T-helper 2 cell treated with Interferon-gamma antibody and Interleukin-4, amounts not matched to agents 100 ng/mL and 5 ng/mL, for 36 hours (primary cell): ENCODE data around the gene PNPLA6. TPM values are rescaled to one million over a fixed set of nuclear protein-coding genes. Genes with fewer than 3 reads are reported as not detected.
"Not testable (repeated sequence)": the region's sequence is repeated elsewhere in the genome, so short reads cannot be mapped to it uniquely, and the experiment has no call there.

Experiments
- intact Hi-C: fragments of 100-400 bp; cut with micrococcal nuclease; formaldehyde crosslinking; loops from one replicate; pipeline ENCODE4 v1.15.1; 2023
- total RNA-seq: library from RNA; stranded (reverse); gene quantifications from 2 replicates; pipeline ENCODE4 v1.2.3, GENCODE V29; 2022

The PNPLA6 gene
- total RNA-seq, 1 donor from 2014 or later, result 116 TPM

GRCh38 chr19:7550987-7551761 lies 15.7 kb downstream of the PNPLA6 start:
- intact Hi-C loops, result no loop called here

DNA sequence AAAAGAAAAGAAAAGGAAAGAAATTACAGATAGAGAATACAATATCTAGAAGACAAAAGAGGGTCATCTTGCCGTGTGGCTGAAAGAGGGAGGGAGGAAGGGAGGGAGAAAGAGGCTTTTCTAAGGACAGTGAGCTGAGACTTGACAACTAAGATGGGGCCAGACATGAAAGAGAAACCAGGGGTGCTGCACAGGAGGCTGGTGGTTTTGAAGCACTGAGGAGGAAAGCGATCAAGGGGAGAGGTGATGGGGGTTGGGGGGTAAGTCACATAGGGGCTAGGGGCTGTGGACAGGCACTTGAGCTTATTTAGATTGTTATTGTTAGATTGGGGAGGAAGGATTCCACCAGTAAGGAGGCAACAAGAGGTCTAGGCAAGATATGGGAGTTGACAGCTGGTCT lies 17.3 kb downstream of the PNPLA6 start:
- intact Hi-C loops, result no loop called here

DNA sequence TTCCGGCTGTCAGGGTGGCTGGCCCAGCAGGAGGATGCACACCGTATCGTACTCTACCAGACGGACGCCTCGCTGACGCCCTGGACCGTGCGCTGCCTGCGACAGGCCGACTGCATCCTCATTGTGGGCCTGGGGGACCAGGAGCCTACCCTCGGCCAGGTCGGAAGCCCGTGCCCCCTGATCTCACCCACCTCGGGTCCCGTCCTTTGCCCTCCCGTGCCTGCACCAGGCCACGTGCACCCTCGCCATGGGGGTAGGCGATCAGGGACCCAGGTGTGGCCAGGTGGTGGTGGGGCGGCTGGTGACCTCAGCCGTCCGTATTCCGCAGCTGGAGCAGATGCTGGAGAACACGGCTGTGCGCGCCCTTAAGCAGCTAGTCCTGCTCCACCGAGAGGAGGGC lies 19.0 kb downstream of the PNPLA6 start:
- intact Hi-C loops, result no loop called here

DNA sequence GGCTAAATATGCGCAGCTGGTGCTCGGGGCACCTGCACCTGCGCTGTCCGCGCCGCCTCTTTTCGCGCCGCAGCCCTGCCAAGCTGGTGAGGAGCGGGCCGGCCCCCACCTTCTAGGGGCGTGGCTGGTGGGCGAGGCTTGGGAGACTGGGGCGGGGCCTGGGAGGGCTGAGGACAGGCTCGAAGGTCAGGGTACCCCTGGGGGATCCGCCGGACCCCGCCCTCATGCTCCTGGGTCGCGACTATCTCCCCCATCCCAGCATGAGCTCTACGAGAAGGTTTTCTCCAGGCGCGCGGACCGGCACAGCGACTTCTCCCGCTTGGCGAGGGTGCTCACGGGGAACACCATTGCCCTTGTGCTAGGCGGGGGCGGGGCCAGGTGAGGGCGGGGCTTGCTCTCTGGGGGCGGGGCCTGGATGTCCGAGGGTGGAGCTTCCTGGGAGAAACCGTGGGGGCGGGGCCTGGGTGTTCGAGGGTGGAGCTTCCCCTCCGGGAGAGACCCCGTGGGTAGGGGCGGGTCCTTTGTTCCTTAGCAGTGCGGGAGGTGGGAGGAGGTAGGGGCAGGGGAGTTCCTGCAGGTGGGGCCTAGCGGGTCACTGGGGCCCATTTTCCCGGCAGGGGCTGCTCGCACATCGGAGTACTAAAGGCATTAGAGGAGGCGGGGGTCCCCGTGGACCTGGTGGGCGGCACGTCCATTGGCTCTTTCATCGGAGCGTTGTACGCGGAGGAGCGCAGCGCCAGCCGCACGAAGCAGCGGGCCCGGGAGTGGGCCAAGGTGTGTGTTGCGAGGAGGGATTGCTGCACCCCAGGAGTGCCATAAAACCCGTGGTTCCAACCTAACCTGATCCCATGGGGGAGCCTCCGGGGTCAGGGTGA lies 19.7 kb downstream of the PNPLA6 start:
- intact Hi-C loops, result no loop called here

- intact Hi-C loops, result no loop called here
These were observed 21.3 kb downstream of the PNPLA6 start for GRCh38 chr19:7556696-7557315.

GRCh38 chr19:7558667-7559066 lies 23.1 kb downstream of the PNPLA6 start:
- intact Hi-C loops, result no loop called here

DNA sequence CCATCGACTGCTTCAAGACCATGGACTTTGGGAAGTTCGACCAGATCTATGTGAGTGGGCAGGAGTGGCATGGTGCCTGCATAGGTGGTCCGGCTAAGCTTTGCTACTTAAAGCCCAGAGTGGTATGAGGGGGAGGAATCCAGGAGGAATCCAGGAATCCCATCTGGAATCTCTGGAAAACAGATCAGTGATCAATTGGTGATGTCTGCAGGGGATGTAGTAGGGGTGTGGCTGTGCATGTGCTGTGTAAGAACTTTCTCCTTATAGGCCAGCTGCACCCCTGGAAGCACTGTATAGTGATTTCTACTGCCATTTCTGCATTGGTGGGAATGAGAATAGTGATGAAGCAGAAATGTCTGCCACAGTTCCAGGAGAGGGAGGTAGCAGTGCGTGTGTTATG lies 23.6 kb downstream of the PNPLA6 start:
- intact Hi-C loops, result no loop called here

DNA sequence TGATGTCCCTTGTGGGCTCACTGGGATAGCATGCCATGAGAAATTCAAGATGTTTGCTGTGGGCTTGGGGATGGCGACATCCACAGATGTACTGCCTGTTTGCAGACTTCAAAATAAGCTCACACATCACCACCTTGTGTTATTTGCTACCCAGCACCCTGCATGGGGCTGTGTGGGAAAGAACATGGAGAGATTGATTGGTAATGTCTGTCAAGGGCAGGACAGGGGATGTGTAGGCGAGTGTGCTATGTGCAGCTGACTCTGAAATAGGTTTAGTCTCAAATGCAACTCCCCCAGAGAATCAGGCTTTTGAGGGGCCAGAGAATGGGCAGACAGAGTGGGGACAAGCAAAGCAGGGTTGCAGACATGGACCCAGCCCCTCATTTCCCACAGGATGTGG lies 24.7 kb downstream of the PNPLA6 start:
- intact Hi-C loops, result no loop called here

- intact Hi-C loops, result no loop called here
These were observed 25.8 kb downstream of the PNPLA6 start for GRCh38 chr19:7561325-7561724.

- intact Hi-C loops, result no loop called here
These were observed 27.3 kb downstream of the PNPLA6 start for GRCh38 chr19:7562646-7563393.

DNA sequence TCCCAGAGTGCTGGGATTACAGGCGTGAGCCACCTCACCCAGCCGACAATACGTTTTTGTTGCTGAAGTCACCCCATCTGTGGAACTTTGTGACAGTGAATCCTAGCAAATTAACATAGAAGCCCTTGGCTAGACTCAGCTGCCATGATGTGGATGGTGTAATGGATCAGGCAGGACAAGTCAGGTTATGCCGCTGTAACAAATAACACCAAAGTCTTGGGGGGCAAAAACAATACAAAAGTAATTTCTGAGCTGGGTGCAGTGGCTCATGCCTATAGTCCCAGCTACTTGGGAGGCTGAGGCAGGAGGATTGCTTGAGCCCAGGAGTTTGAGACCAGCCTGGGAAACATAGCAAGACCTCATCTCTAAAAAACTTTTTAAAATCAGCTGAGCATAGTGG lies 29.3 kb downstream of the PNPLA6 start:
- intact Hi-C loops, result no loop called here

- intact Hi-C loops, result no loop called here
These were observed 29.8 kb downstream of the PNPLA6 start for GRCh38 chr19:7565332-7565731.

DNA sequence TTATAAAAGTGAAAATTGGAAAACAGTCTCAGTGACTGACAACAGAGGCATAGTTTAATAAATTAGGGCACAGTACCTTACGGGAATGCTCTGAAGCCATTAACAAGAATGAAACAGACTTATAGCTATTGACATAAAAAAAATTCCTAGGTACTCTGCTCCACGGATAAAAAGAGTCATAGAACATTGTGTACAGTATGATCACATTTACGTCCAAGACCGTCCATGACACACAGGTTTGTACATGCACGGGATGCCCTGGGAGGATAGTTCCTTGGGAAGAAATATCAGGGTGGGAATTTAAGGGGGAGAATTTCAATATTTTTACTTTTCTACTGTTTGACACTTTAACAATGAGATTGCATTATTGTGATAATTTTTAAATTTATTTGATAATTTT lies 35.2 kb downstream of the PNPLA6 start:
- intact Hi-C loops, result no loop called here

- intact Hi-C loops, result no loop called here
These were observed 40.0 kb downstream of the PNPLA6 start for GRCh38 chr19:7575434-7576040.

DNA sequence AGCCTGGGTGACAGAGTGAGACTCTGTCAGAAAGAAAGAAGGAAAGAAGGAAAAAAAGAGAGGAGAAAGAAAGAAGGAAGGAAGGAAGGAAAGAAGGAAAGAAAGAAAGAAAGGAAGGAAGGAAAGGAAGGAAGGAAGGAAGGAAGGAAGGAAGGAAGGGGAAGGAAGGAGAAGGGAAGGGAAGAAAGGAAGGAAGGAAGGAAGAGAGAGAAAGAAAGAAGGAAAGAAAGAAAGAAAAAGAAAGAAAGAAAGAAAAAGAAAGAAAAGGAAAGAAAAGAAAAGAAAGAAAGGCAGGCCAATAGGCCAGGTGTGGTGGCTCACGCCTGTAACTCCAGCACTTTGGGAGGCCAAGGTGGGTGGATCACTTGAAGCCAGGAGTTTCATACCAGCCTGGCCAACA lies 41.9 kb downstream of the PNPLA6 start:
- intact Hi-C loops, result not testable (repeated sequence)

GRCh38 chr19:7578127-7578526 lies 42.6 kb downstream of the PNPLA6 start:
- intact Hi-C loops, result no loop called here

GRCh38 chr19:7579182-7579581 lies 43.7 kb downstream of the PNPLA6 start:
- intact Hi-C loops, result no loop called here

GRCh38 chr19:7582446-7582845 lies 46.9 kb downstream of the PNPLA6 start:
- intact Hi-C loops, result no loop called here

DNA sequence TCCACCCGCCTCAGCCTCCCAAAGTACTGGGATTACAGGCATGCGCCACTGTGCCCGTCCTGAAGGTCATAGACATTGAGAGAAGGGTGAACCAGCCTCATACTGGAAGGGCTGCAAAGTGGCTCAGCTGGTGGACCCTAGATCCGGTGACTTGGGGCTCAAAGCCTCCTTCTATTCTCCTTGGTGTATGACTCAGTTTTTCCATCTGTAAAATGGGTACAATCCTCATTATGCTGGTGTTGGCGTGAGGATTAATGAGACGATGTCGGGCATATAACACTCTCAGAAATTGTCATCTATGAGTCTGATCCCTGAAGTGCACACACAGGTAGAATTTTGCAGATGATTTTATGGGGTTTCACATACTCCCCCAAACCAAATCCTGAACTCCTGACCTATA lies 54.3 kb downstream of the PNPLA6 start:
- intact Hi-C loops, result no loop called here

GRCh38 chr19:7590256-7590655 lies 54.7 kb downstream of the PNPLA6 start:
- intact Hi-C loops, result no loop called here
